H1 (cell line): ENCODE measurements around the gene SEMA3C. TPM values are rescaled to one million over a fixed set of nuclear protein-coding genes. Genes with fewer than 3 reads are reported as not detected.

Source experiments
- CTCF ChIA-PET: fragments of 300-600 bp; sonication (Branson Sonifier 250); formaldehyde crosslinking; loops from one replicate; lab custom pipeline; 2021; ENCODE audit not compliant: partially characterized antibody; lab: Charles Lee
- POLR2A ChIA-PET: fragments of 300-600 bp; sonication (Branson Sonifier 250); formaldehyde crosslinking; loops from one replicate; lab custom pipeline; 2021; ENCODE audit warnings: inconsistent platforms; ENCODE audit not compliant: partially characterized antibody; lab: Charles Lee
- DNase-seq, 2 experiments: peaks; one replicate each; pipeline versions ENCODE4 v3.0.0 to v3.0.0-alpha.2; 2010 to 2022; ENCODE audit warnings: low spot score in 2 of 2, low read depth in 1 of 2, mixed read lengths in 1 of 2
- FAIRE-seq: peaks from 2 replicates; lab custom pipeline; 2011; peaks lifted over from hg19 to GRCh38; lab: Jason Lieb, UNC
- H2AFZ ChIP-seq: 2 replicates; pipeline ENCODE4 v1.8.1; 2012; ENCODE audit warnings: low read length, inconsistent platforms
- H2AK5ac ChIP-seq: 2 replicates; pipeline ENCODE4 v1.6.1; 2013; ENCODE audit warnings: low read depth, low read length
- H2BK120ac ChIP-seq: replicated peaks from 2 replicates; pipeline ENCODE3; 2013; ENCODE audit warnings: low read depth, low read length, inconsistent platforms
- H2BK12ac ChIP-seq: 2 replicates; pipeline ENCODE4 v1.6.1; 2013; ENCODE audit warnings: low read depth, low read length
- H2BK15ac ChIP-seq: 2 replicates; pipeline ENCODE4 v1.6.1; 2013; ENCODE audit warnings: low read length
- H2BK20ac ChIP-seq: 2 replicates; pipeline ENCODE4 v1.6.1; 2013; ENCODE audit warnings: low read length
- H2BK5ac ChIP-seq: 2 replicates; pipeline ENCODE4 v1.6.1; 2013; ENCODE audit warnings: low read depth, low read length
- H3K14ac ChIP-seq: 2 replicates; pipeline ENCODE4 v1.6.1; 2013; ENCODE audit warnings: inconsistent platforms; ENCODE audit not compliant: insufficient read length
- H3K18ac ChIP-seq: 2 replicates; pipeline ENCODE4 v1.6.1; 2013; ENCODE audit warnings: low read length; ENCODE audit errors: extremely low read depth
- H3K23ac ChIP-seq: 2 replicates; pipeline ENCODE4 v1.6.1; 2013; ENCODE audit warnings: inconsistent platforms; ENCODE audit not compliant: insufficient read length
- H3K23me2 ChIP-seq: 2 replicates; pipeline ENCODE4 v1.6.1; 2013; ENCODE audit warnings: low read depth, low read length
- H3K27ac ChIP-seq: 2 replicates; pipeline ENCODE4 v1.6.1; 2011; ENCODE audit warnings: low read depth, low read length, inconsistent platforms
- H3K27me3 ChIP-seq, 4 experiments: replicated peaks in 1 of 4; 1 replicate in 1 of 4; 2 replicates in 3 of 4; pipeline versions ENCODE4 v1.6.1 to v1.8.1; 2011 to 2013; ENCODE audit warnings: low read length in 3 of 4, mild to moderate bottlenecking in 3 of 4, inconsistent platforms in 2 of 4, mixed read lengths in 2 of 4, moderate library complexity in 1 of 4; ENCODE audit not compliant: control insufficient read depth in 3 of 4, insufficient read depth in 3 of 4; ENCODE audit errors: extremely low read depth in 1 of 4
- H3K36me3 ChIP-seq, 4 experiments: 2 replicates each; pipeline versions ENCODE4 v1.6.1 to v1.8.1; 2011 to 2013; ENCODE audit warnings: mild to moderate bottlenecking in 4 of 4, low read length in 3 of 4, moderate library complexity in 2 of 4, control low read depth in 1 of 4, inconsistent platforms in 1 of 4; ENCODE audit not compliant: insufficient read depth in 4 of 4, control insufficient read depth in 2 of 4
- H3K4ac ChIP-seq: replicated peaks from 2 replicates; pipeline ENCODE3; 2013; ENCODE audit warnings: low read length, low read depth, mixed read lengths, inconsistent platforms; ENCODE audit not compliant: insufficient read length
- H3K4me1 ChIP-seq, 4 experiments: replicated peaks in 1 of 4; 1 replicate in 1 of 4; 2 replicates in 3 of 4; pipeline versions ENCODE4 v1.6.1 to v1.8.1; 2011 to 2013; ENCODE audit warnings: low read length in 3 of 4, inconsistent platforms in 2 of 4, mixed read lengths in 1 of 4; ENCODE audit not compliant: insufficient read depth in 4 of 4, control insufficient read depth in 3 of 4
- H3K4me2 ChIP-seq, 2 experiments: 2 replicates each; pipeline versions ENCODE4 v1.6.1 to v1.8.1; 2011 to 2013; ENCODE audit warnings: low read depth in 2 of 2, low read length in 2 of 2, control low read depth in 1 of 2, inconsistent platforms in 1 of 2, mild to moderate bottlenecking in 1 of 2; ENCODE audit not compliant: insufficient read depth in 1 of 2
- H3K4me3 ChIP-seq, 4 experiments: fragments of 200-600, 300-600 bp in 1 of 4; sonication (generic), shearing (Covaris generic), sonication (Bioruptor Twin) in 1 of 4; 2 replicates each; pipeline versions ENCODE4 v1.5.1 to v1.8.1; 2011 to 2016; ENCODE audit warnings: low read length in 4 of 4, low read depth in 3 of 4, control low read depth in 2 of 4, inconsistent platforms in 2 of 4, mild to moderate bottlenecking in 2 of 4, mixed read lengths in 1 of 4, moderate library complexity in 1 of 4; ENCODE audit not compliant: insufficient read depth in 2 of 4; ENCODE audit errors: extremely low read depth in 1 of 4
- H3K56ac ChIP-seq: replicated peaks from 2 replicates; pipeline ENCODE3; 2013; ENCODE audit warnings: low read depth, mild to moderate bottlenecking, mixed read lengths, low read length, inconsistent platforms; ENCODE audit not compliant: insufficient read length
- H3K79me1 ChIP-seq: 2 replicates; pipeline ENCODE4 v1.6.1; 2013; ENCODE audit warnings: low read depth, low read length, control low read depth
- H3K79me2 ChIP-seq, 2 experiments: 2 replicates each; pipeline versions ENCODE4 v1.6.1 to v1.8.1; 2012 to 2013; ENCODE audit warnings: low read length in 2 of 2, mild to moderate bottlenecking in 2 of 2, inconsistent platforms in 1 of 2; ENCODE audit not compliant: insufficient read depth in 2 of 2, control insufficient read depth in 1 of 2
- H3K9ac ChIP-seq, 4 experiments: replicated peaks in 1 of 4; 1 replicate in 1 of 4; 2 replicates in 3 of 4; pipeline versions ENCODE4 v1.6.1 to v1.8.1; 2011 to 2013; ENCODE audit warnings: low read depth in 3 of 4, low read length in 3 of 4, control low read depth in 2 of 4, mild to moderate bottlenecking in 2 of 4, moderate library complexity in 2 of 4, inconsistent platforms in 1 of 4; ENCODE audit errors: extremely low read depth in 1 of 4
- H3K9me3 ChIP-seq, 2 experiments: 2 replicates each; pipeline versions ENCODE4 v1.6.1 to v1.8.1; 2012 to 2013; ENCODE audit warnings: mild to moderate bottlenecking in 2 of 2, moderate library complexity in 2 of 2, control low read depth in 1 of 2, inconsistent platforms in 1 of 2, low read depth in 1 of 2, low read length in 1 of 2, mixed read lengths in 1 of 2; ENCODE audit not compliant: insufficient read depth in 2 of 2
- H4K20me1 ChIP-seq, 2 experiments: replicated peaks in 1 of 2; 2 replicates each; pipeline versions ENCODE3 to v1.8.1; 2011 to 2013; ENCODE audit warnings: inconsistent platforms in 2 of 2, low read length in 2 of 2, mild to moderate bottlenecking in 1 of 2; ENCODE audit not compliant: insufficient read depth in 2 of 2, control insufficient read depth in 1 of 2
- H4K5ac ChIP-seq: 2 replicates; pipeline ENCODE4 v1.6.1; 2013; ENCODE audit warnings: low read length, low read depth, mixed read lengths, inconsistent platforms; ENCODE audit not compliant: insufficient read length
- H4K8ac ChIP-seq: 2 replicates; pipeline ENCODE4 v1.8.0; 2013; ENCODE audit warnings: mild to moderate bottlenecking, moderate library complexity, low read length, inconsistent platforms; ENCODE audit not compliant: insufficient read depth; ENCODE audit errors: extremely low read depth
- H4K91ac ChIP-seq: replicated peaks from 2 replicates; pipeline ENCODE3; 2013; ENCODE audit warnings: low read length, mixed read lengths, inconsistent platforms; ENCODE audit not compliant: insufficient read length
- BACH1 ChIP-seq: IDR thresholded peaks from 2 replicates; pipeline ENCODE4 v1.6.1; 2012; ENCODE audit warnings: low read length, improper control_type of control experiment
- CEBPB ChIP-seq: IDR thresholded peaks from 2 replicates; pipeline ENCODE4 v1.6.1; 2012; ENCODE audit warnings: low read depth, low read length
- EZH2 ChIP-seq: fragments of 200-600 bp; sonication (generic); IDR thresholded peaks from 2 replicates; pipeline ENCODE4 v1.7.1; 2012; ENCODE audit warnings: low read depth, mild to moderate bottlenecking, moderate library complexity, low read length, inconsistent platforms; ENCODE audit not compliant: severe bottlenecking
- GTF2F1 ChIP-seq: IDR thresholded peaks from 2 replicates; pipeline ENCODE4 v1.6.1; 2012; ENCODE audit warnings: low read depth, low read length, improper control_type of control experiment, borderline replicate concordance
- KDM1A ChIP-seq: fragments of 200-600, 300-600 bp; sonication (generic); IDR thresholded peaks from 2 replicates; pipeline ENCODE4 v1.7.1; 2016; ENCODE audit warnings: mild to moderate bottlenecking, low read length, borderline replicate concordance
- RBBP5 ChIP-seq: IDR thresholded peaks from 2 replicates; pipeline ENCODE4 v1.7.1; 2012; ENCODE audit warnings: low read depth, mild to moderate bottlenecking, inconsistent platforms, low read length, moderate library complexity, borderline replicate concordance
- SP1 ChIP-seq: IDR thresholded peaks from 2 replicates; pipeline ENCODE4 v1.6.1; 2011; ENCODE audit warnings: low read depth, low read length
- TAF1 ChIP-seq: IDR thresholded peaks from 2 replicates; pipeline ENCODE4 v1.6.1; 2011; ENCODE audit warnings: mild to moderate bottlenecking, low read depth, low read length
- USF2 ChIP-seq: IDR thresholded peaks from 2 replicates; pipeline ENCODE4 v1.6.1; 2011; ENCODE audit warnings: low read length, improper control_type of control experiment
- WGBS, 2 experiments: shearing (Covaris generic) in 1 of 2; methylation state at CpG; one replicate each; pipeline versions ENCODE4 v1.1.6 to v1.1.7; 2013 to 2015; ENCODE audit warnings: low lambda C conversion rate in 2 of 2, mixed read lengths in 2 of 2, inconsistent platforms in 1 of 2, low coverage in 1 of 2, missing lambda C conversion rate in 1 of 2; ENCODE audit not compliant: insufficient replicate concordance in 2 of 2, insufficient coverage in 1 of 2, insufficient read length in 1 of 2; ENCODE audit errors: extremely low coverage in 1 of 2, missing lambda C conversion rate in 1 of 2; 5-methylcytosine and 5-hydroxymethylcytosine counted together
- polyA plus RNA-seq, 7 experiments: library from polyadenylated mRNA; depleted of rRNA in 3 of 7; stranded (reverse) in 5 of 7; unstranded in 2 of 7; fragments of >200 nt in 5 of 7; fragments of 200-250 nt in 2 of 7; gene quantifications; 1 replicate in 5 of 7; 2 replicates in 1 of 7; 4 replicates in 1 of 7; pipeline versions ENCODE4 v1.2.1 to v1.2.3, GENCODE V29; 2011 to 2013; ENCODE audit warnings: missing spikeins in 2 of 7, mixed read lengths in 2 of 7
- total RNA-seq: library from RNA; stranded (reverse); fragmentation: NEBNext Ultra II Directional; extraction: Animal tissue kit (Norgen Biotek cat#: 25700); gene quantifications from 2 replicates; pipeline ENCODE4 v1.2.1, GENCODE V29; 2021

The SEMA3C gene
- total and polyA plus RNA-seq, 2 of the 8 experiments (the other 6 are each of a cell fraction or from before 2014, with no cell fraction given), result 0.15 to 1.4 TPM

- Histone ChIP-seq H3K4me2 (no peak overlapping the region), H2AK5ac (no peak overlapping the region), H3K9ac (no peak overlapping the region), H3K18ac (no peak overlapping the region), H3K9me3 (no peaks in the 10 kb centered on the region; a peak in 1 of 4 replicates), H3K36me3 (no peaks in the 10 kb centered on the region), H3K56ac (no peak overlapping the region), H2BK15ac (no peak overlapping the region), H2BK20ac (no peak overlapping the region), H3K27ac (no peak overlapping the region), H3K79me1 (no peaks in the 10 kb centered on the region), H4K5ac (no peak overlapping the region), H3K14ac (no peak overlapping the region), H3K23ac (no peak overlapping the region), H2BK5ac (no peak overlapping the region), H4K8ac (no peak overlapping the region), H3K27me3 (no peaks in the 10 kb centered on the region), H4K20me1 (no peaks in the 10 kb centered on the region), H3K23me2 (no peaks in the 10 kb centered on the region), H3K4me1 (no peaks in the 10 kb centered on the region), H3K79me2 (no peaks in the 10 kb centered on the region), H2AFZ (no peak overlapping the region), H4K91ac (no peak overlapping the region), H2BK12ac (no peak overlapping the region), H2BK120ac (no peak overlapping the region), H3K4ac (no peak overlapping the region), H3K4me3 (no peak overlapping the region)
- DNase-seq (no peak), FAIRE-seq (no peak)
- ChIA-PET CTCF (interaction anchor here (1.2 kb wide), 1 partner anchor 28 kb away, joined by 3 read pairs; no protein-coding TSS in a partner anchor), POLR2A (no interaction called here)
- WGBS, 2 experiments, result 91% methylated on average over 6 of the region's 6 CpGs; no CpG with 5 or more reads in 1 of the 2 experiments
- no peak for TF ChIP-seq TAF1
- TF ChIP-seq BACH1, result no peak
- no peak for TF ChIP-seq GTF2F1
- TF ChIP-seq USF2, result no peak
- TF ChIP-seq SP1, result no peak
- TF ChIP-seq KDM1A, result no peak
- TF ChIP-seq EZH2, result no peak
- no peak for TF ChIP-seq RBBP5
- no peak for TF ChIP-seq CEBPB
Observed at GRCh38 chr7:80806663-80807062, 112.2 kb downstream of the SEMA3C start.
